Duodenal mucosa (tissue), 2 donors: ENCODE results near the gene STH.
"Not testable (repeated sequence)": the region's sequence is repeated elsewhere in the genome, so short reads cannot be mapped to it uniquely, and the experiment has no call there.

Source experiments
- H3K27ac ChIP-seq: one replicate; pipeline ENCODE4 v1.7.0; 2013; ENCODE audit warnings: low read depth, low read length
- H3K27me3 ChIP-seq, 2 donors: one replicate each; pipeline ENCODE4 v1.7.0; 2013; ENCODE audit warnings: low read length in 2 of 2, control low read depth in 1 of 2; ENCODE audit not compliant: insufficient read depth in 2 of 2, control insufficient read depth in 1 of 2
- H3K36me3 ChIP-seq, 2 donors: one replicate each; pipeline ENCODE4 v1.7.0; 2013; ENCODE audit warnings: low read length in 2 of 2, control low read depth in 1 of 2; ENCODE audit not compliant: insufficient read depth in 2 of 2, control insufficient read depth in 1 of 2
- H3K4me1 ChIP-seq, 2 donors: one replicate each; pipeline ENCODE4 v1.7.0; 2013; ENCODE audit warnings: low read length in 2 of 2, control low read depth in 1 of 2; ENCODE audit not compliant: insufficient read depth in 2 of 2, control insufficient read depth in 1 of 2
- H3K4me3 ChIP-seq, 2 donors: one replicate each; pipeline ENCODE4 v1.7.0; 2013; ENCODE audit warnings: low read length in 2 of 2, low read depth in 1 of 2
- H3K9ac ChIP-seq, 2 donors: one replicate each; pipeline ENCODE4 v1.7.0; 2013; ENCODE audit warnings: low read length in 2 of 2, low read depth in 1 of 2
- H3K9me3 ChIP-seq, 2 donors: one replicate each; pipeline ENCODE4 v1.7.0; 2013; ENCODE audit warnings: low read length in 2 of 2, control low read depth in 1 of 2; ENCODE audit not compliant: control insufficient read depth in 1 of 2

STH gene

GRCh38 chr17:45956746-45957145, 42.3 kb upstream of the STH start:
- not testable (repeated sequence) for H3K36me3 ChIP-seq, H3K9ac ChIP-seq, H3K4me3 ChIP-seq, H3K27me3 ChIP-seq, H3K9me3 ChIP-seq, H3K27ac ChIP-seq, H3K4me1 ChIP-seq

GRCh38 chr17:45958307-45958706, 40.7 kb upstream of the STH start:
- Histone ChIP-seq H3K27ac (no peak overlapping the region), H3K9me3 (no peaks in the 10 kb centered on the region), H3K27me3 (peaks cover 0 to 1% of the 10 kb centered on the region in 2 donors), H3K9ac (no peak overlapping the region), H3K4me1 (no peaks in the 10 kb centered on the region), H3K36me3 (no peaks in the 10 kb centered on the region), H3K4me3 (no peak overlapping the region)

- Histone ChIP-seq H3K36me3 (no peaks in the 10 kb centered on the region), H3K9me3 (no peaks in the 10 kb centered on the region), H3K4me3 (no peak overlapping the region), H3K27me3 (no peaks in the 10 kb centered on the region), H3K27ac (no peak overlapping the region), H3K9ac (no peak overlapping the region), H3K4me1 (no peaks in the 10 kb centered on the region)
Measured at GRCh38 chr17:45958994-45959665, 39.9 kb upstream of the STH start.

GRCh38 chr17:45960311-45960710, 38.7 kb upstream of the STH start:
- Histone ChIP-seq H3K9ac (no peak overlapping the region), H3K36me3 (no peaks in the 10 kb centered on the region), H3K4me1 (no peaks in the 10 kb centered on the region), H3K27me3 (no peaks in the 10 kb centered on the region), H3K9me3 (no peaks in the 10 kb centered on the region), H3K27ac (no peak overlapping the region), H3K4me3 (no peak overlapping the region)

GRCh38 chr17:45961206-45961605, 37.8 kb upstream of the STH start:
- Histone ChIP-seq H3K9ac (no peak overlapping the region), H3K36me3 (no peaks in the 10 kb centered on the region), H3K4me1 (no peaks in the 10 kb centered on the region), H3K9me3 (no peaks in the 10 kb centered on the region), H3K4me3 (no peak overlapping the region), H3K27ac (no peak overlapping the region), H3K27me3 (no peaks in the 10 kb centered on the region)

GRCh38 chr17:45962221-45962972, 36.7 kb upstream of the STH start:
- Histone ChIP-seq H3K9ac (no peak overlapping the region), H3K9me3 (no peaks in the 10 kb centered on the region), H3K36me3 (no peaks in the 10 kb centered on the region), H3K27me3 (no peaks in the 10 kb centered on the region), H3K4me3 (no peak overlapping the region), H3K4me1 (no peaks in the 10 kb centered on the region), H3K27ac (no peak overlapping the region)

- no peaks in the 10 kb centered on the region for H3K36me3 ChIP-seq
- H3K9me3 ChIP-seq, result no peaks in the 10 kb centered on the region
- no peaks in the 10 kb centered on the region for H3K4me1 ChIP-seq
- H3K27ac ChIP-seq, result no peak overlapping the region
- no peaks in the 10 kb centered on the region for H3K27me3 ChIP-seq
- H3K9ac ChIP-seq, result no peak overlapping the region
- no peak overlapping the region for H3K4me3 ChIP-seq
Measured at GRCh38 chr17:45963283-45963682, 35.8 kb upstream of the STH start.

- no peak overlapping the region for H3K9ac ChIP-seq
- no peaks in the 10 kb centered on the region for H3K9me3 ChIP-seq
- H3K27ac ChIP-seq, result no peak overlapping the region
- no peak overlapping the region for H3K4me3 ChIP-seq
- H3K36me3 ChIP-seq, result no peaks in the 10 kb centered on the region
- no peaks in the 10 kb centered on the region for H3K4me1 ChIP-seq
- peaks cover 0 to 2% of the 10 kb centered on the region in 2 donors for H3K27me3 ChIP-seq
Measured at GRCh38 chr17:45963889-45964288, 35.2 kb upstream of the STH start.

GRCh38 chr17:45964634-45965033, 34.4 kb upstream of the STH start:
- Histone ChIP-seq H3K4me3 (no peak overlapping the region), H3K27ac (no peak overlapping the region), H3K9ac (no peak overlapping the region), H3K27me3 (peaks cover 0 to 5% of the 10 kb centered on the region in 2 donors), H3K4me1 (no peaks in the 10 kb centered on the region), H3K9me3 (no peaks in the 10 kb centered on the region), H3K36me3 (no peaks in the 10 kb centered on the region)

- Histone ChIP-seq H3K27me3 (peaks cover 0 to 5% of the 10 kb centered on the region in 2 donors), H3K9me3 (no peaks in the 10 kb centered on the region), H3K4me3 (no peak overlapping the region), H3K27ac (no peak overlapping the region), H3K36me3 (no peaks in the 10 kb centered on the region), H3K4me1 (no peaks in the 10 kb centered on the region), H3K9ac (no peak overlapping the region)
Measured at GRCh38 chr17:45965812-45966211, 33.2 kb upstream of the STH start.
